ENCODE data around the gene OR4N2.
"Not testable (repeated sequence)": the region's sequence is repeated elsewhere in the genome, so short reads cannot be mapped to it uniquely, and the experiment has no call there.

The OR4N2 gene

DNA sequence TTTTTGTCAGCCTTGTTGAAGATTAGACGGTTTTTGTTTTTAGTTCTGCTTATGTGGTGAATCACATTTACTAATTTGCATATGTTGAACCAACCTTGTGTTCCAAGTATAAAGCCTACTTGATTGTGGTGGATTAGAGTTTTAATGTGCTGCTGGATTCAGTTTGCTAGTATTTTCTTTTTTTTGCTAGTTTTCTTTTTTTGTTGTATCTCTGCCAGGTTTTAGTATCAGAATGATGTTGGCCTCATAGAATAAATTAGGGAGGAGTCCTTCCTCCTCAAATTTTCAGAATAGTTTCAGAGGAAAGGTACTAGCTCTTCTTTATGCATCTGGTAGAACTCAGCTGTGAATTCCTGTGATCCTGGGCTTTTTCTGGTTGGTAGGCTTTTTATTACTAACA, at the start of gene OR4N2:
Gene OR4N2 (plus strand): TSS at position 301 of the 400 bp plus-strand sequence. CDS start 23,679 bp downstream, outside the sequence.
- not testable (repeated sequence) for DNase-seq (ENCODE audit: low read depth)

- no peak for DNase-seq (ENCODE audit: low read depth)
These were observed 49.4 kb upstream of the OR4N2 start for GRCh38 chr14:19754172-19754571.

DNA sequence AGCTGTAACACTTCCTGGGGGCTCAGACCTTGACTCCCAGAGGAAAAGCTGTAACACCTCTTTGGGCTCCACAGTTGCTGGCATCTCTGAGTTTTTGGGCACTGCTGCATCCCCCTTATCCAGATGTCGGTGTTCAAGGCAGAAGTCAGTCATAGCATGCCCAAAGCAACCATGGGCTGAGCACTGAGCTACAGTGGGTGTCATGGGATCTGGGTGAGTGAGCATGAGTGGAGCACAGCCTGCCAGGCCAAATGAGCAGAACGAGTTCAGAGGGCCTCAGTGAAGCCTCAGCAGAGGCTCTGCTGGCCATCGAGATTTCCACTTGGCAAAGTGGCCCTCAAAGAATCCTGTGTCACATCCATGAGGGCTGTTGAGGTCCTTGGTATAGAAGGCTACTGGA, 32.1 kb upstream of the OR4N2 start:
- DNase-seq (ENCODE audit: low read depth): not testable (repeated sequence)

DNA sequence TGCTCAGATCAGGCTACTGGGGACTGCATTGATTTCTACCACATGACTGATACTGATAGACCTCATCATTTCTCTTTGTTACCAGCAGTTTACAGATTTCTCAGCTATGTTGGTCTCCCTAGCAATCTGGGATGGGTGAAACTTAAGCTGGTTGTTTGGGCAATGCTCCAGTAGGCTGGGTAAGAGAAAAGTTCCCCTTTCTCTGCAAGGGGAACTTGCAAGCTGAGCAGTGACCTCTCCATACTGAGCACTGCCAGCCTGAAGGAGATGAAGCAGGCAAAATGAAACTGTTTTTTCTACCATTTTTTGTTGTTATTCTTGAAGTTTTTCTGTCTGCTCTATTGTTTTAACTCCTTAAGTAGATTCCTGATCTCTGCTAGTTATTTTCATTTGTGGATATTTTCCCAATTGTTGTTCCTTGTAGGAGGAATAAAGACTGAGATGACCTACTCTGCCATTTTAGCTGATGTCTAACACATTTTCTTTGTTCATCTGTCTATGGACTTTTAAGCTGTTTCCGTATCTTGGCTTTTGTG, 31.6 kb upstream of the OR4N2 start:
- DNase-seq (ENCODE audit: low read depth): no peak

DNA sequence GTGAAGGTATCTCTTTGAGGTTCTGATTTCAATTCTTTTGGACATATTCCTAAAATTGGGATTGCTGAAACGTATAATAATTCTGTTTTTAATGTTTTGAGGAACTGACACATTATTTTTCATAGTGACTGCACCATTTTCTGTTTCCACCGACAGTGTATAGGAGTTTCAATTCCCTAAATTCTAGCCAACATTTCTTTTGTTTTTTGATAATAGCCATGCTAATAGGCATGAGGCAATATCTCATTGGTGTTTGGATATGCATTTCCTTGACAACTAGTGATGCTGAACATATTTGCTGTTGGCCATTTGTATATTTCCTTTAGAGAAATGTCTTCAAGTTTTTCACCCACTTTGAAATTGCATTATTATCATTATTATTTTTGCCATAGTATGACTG, 31.1 kb upstream of the OR4N2 start:
- DNase-seq (ENCODE audit: low read depth): not testable (repeated sequence)

- DNase-seq (ENCODE audit: low read depth): not testable (repeated sequence)
These were observed 30.4 kb upstream of the OR4N2 start, which contains the start of gene OR4M1 for GRCh38 chr14:19773204-19773603. OR4M1 (plus strand) TSS chr14:19773504; CDS start chr14:19780323, 6,819 bp downstream.

GRCh38 chr14:19775587-19775986, 28.0 kb upstream of the OR4N2 start:
- DNase-seq (ENCODE audit: low read depth): no peak

GRCh38 chr14:19785848-19786247, 17.7 kb upstream of the OR4N2 start:
- not testable (repeated sequence) for DNase-seq (ENCODE audit: low read depth)

DNA sequence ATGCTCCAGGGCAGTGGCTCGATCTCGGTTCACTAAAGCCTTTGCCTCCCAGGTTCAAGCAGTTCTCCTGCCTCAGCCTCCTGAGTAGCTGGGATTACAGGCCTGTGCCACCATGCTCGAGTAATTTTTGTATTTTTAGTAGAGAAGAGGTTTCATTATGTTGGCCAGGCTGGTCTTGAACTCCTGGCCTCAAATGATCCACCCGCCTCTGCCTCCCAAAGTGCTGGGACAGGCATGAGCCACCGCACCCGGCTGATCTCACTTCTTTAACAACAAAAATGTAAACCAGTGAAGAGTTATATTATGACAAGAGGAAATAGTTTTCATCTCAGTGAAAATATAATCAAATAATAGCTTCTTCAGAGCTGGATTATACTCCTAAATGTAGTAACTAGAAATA, 16.3 kb upstream of the OR4N2 start:
- not testable (repeated sequence) for DNase-seq (ENCODE audit: low read depth)

- not testable (repeated sequence) for DNase-seq (ENCODE audit: low read depth)
These were observed 15.4 kb upstream of the OR4N2 start for GRCh38 chr14:19788150-19788549.

- DNase-seq (ENCODE audit: low read depth): not testable (repeated sequence)
These were observed 7.0 kb upstream of the OR4N2 start for GRCh38 chr14:19796520-19797108.

- no peak for DNase-seq (ENCODE audit: low read depth)
These were observed 3.7 kb upstream of the OR4N2 start for GRCh38 chr14:19799880-19800279.

- no peak for DNase-seq (ENCODE audit: low read depth)
These were observed 3.1 kb upstream of the OR4N2 start for GRCh38 chr14:19800282-19801117.

DNA sequence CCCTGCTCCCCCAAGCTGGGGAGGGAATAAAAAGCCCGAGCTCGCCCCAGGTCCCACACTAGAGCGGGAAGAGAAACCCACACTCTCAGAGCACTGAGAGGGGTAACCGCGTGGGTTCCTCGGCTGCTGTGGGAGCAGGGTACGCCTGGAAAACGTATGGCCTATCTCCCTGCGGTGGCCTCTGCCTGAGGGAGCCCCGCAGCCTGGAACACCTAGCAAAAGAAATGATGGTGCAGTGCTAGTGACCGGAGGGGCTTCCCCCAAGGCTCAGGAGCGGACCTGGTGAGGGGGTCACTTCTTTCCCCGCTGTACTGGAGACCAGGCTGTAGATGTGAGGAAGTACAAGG, 2.5 kb upstream of the OR4N2 start:
- no peak for DNase-seq (ENCODE audit: low read depth)

- DNase-seq (ENCODE audit: low read depth): not testable (repeated sequence)
These were observed 9.8 kb downstream of the OR4N2 start for GRCh38 chr14:19813171-19813920.

DNA sequence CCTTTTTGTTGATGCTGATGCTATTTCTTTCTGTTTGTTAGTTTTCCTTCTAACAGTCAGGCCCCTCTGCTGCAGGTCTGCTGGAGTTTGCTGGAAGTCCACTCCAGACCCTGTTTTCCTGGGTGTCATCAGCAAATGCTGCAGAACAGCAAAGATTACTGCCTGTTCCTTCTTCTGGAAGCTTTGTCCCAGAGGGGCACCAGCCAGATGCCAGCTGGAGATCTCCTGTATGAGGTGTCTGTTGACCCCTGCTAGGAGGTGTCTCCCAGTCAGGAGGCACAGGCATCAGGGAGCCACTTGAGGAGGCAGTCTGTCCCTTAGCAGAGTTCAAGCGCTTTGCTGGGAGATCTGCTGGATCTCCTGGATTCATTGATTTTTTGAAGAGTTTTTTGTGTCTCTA, 16.3 kb downstream of the OR4N2 start:
- not testable (repeated sequence) for DNase-seq (ENCODE audit: low read depth)

DNA sequence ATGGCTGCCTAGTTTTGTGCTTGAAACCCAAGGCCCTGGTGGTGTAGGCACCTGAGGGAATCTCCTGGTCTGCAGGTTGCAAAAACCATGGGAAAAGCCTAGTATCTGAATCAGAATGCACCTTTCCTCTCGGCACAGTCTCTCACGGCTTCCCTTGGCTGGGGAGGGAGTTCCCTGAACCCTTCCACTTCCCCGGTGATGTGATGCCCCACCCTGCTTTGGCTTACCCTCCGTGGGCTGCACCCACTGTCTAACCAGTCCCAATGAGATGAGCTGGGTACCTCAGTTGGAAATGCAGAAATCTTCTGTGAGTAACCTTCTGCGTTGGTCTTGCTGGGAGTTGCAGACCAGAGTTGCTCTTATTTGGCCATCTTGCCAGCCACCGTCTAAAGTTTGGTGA, 17.4 kb downstream of the OR4N2 start:
- DNase-seq (ENCODE audit: low read depth): not testable (repeated sequence)

DNA sequence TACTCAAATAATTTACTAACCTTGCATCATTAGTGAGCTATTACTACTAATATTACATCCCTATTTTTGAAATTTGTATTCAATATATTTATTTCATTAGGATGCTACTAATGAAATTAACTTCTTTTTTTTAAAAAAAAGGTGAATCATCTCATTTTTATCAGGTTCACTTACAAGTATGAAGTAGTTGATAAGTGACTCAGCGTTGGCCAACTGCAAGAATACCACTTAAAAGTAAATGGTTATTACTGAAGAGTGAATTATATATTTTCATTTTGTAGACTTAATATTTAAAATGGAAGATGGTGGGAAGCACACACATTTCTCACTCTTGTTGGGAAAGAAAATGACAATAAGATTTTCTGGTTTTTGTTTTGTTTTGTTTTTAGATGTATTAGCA, 19.6 kb downstream of the OR4N2 start:
- DNase-seq (ENCODE audit: low read depth): no peak

DNA sequence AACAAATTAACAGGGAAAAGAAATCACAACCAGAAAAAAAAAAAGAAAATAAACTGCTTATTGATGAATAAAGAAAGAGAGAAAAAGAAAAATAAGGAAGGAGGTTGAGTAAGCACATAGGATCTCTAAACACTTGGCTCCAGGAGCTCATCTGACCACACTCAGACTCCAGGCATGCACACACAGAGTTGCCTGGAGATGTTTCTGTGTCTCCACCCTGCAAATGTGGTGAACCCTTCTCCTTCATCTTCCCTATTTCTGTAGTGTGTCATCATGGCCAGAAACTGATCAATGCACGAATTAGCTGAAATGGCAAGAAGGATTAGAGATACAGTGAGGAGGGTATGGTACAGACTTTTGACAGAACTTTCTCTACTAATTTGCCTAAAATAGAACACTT, 20.2 kb downstream of the OR4N2 start:
- no peak for DNase-seq (ENCODE audit: low read depth)

- DNase-seq (ENCODE audit: low read depth): not testable (repeated sequence)
These were observed 24.2 kb downstream of the OR4N2 start for GRCh38 chr14:19827626-19828244.

DNA sequence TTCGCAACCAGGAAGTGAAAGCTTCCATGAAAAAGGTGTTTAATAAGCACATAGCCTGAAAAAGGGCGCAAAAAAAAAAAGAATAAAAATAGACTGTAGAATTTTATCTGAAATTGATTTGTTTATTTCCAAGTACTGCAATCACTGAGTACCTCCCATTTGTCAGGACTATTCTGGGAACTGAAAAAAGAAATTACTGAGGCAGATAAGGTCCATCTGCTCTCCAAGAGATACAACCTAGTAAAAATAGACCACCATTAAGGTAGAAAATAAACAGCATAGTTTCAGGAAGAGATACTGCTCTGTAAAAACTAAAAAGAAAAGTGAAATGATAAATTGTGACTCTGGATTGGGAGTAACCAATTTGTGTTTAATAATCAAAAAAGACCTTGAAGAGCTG, 24.7 kb downstream of the OR4N2 start:
- DNase-seq (ENCODE audit: low read depth): no peak
